Liver (tissue), 9 donors: ENCODE data around the gene AGAP9. TPM values are rescaled to one million over a fixed set of nuclear protein-coding genes. Genes with fewer than 3 reads are reported as not detected.
"Not testable (repeated sequence)": the region's sequence is repeated elsewhere in the genome, so short reads cannot be mapped to it uniquely, and the experiment has no call there.

ENCODE experiments used
- DNase-seq: peaks from one replicate; pipeline ENCODE4 v3.0.0-alpha.2; 2017; ENCODE audit warnings: low spot score
- H3K27ac ChIP-seq, 2 donors: one replicate each; pipeline ENCODE4 v1.7.0; 2013; ENCODE audit warnings: inconsistent platforms in 2 of 2, low read length in 2 of 2, control low read depth in 1 of 2, low read depth in 1 of 2, mild to moderate bottlenecking in 1 of 2
- H3K27me3 ChIP-seq, 4 donors: one replicate each; pipeline versions ENCODE4 v1.6.1 to v1.7.0; 2013; ENCODE audit warnings: low read length in 3 of 4, inconsistent platforms in 1 of 4, mild to moderate bottlenecking in 1 of 4, moderate library complexity in 1 of 4; ENCODE audit not compliant: control insufficient read depth in 4 of 4, insufficient read depth in 4 of 4
- H3K36me3 ChIP-seq, 4 donors: one replicate each; pipeline versions ENCODE4 v1.6.1 to v1.7.0; 2013; ENCODE audit warnings: low read length in 3 of 4, mild to moderate bottlenecking in 3 of 4, low read depth in 1 of 4, moderate library complexity in 1 of 4; ENCODE audit not compliant: control insufficient read depth in 4 of 4, insufficient read depth in 3 of 4
- H3K4me1 ChIP-seq, 4 donors: one replicate each; pipeline versions ENCODE4 v1.6.1 to v1.7.0; 2013; ENCODE audit warnings: low read length in 3 of 4, mild to moderate bottlenecking in 3 of 4, moderate library complexity in 1 of 4; ENCODE audit not compliant: control insufficient read depth in 4 of 4, insufficient read depth in 4 of 4
- H3K4me3 ChIP-seq, 3 donors: one replicate each; pipeline versions ENCODE4 v1.6.1 to v1.7.0; 2013; ENCODE audit warnings: low read length in 3 of 3, control low read depth in 1 of 3, low read depth in 1 of 3, mild to moderate bottlenecking in 1 of 3
- H3K9ac ChIP-seq, 2 donors: one replicate each; pipeline ENCODE4 v1.7.0; 2013; ENCODE audit warnings: low read length in 2 of 2, mild to moderate bottlenecking in 2 of 2, moderate library complexity in 2 of 2, control low read depth in 1 of 2, low read depth in 1 of 2
- H3K9me3 ChIP-seq, 4 donors: one replicate each; pipeline versions ENCODE4 v1.6.1 to v1.7.0; 2013; ENCODE audit warnings: low read length in 3 of 4; ENCODE audit not compliant: control insufficient read depth in 4 of 4
- WGBS: extraction: QIAGEN DNeasy Blood & Tissue Kit; methylation state at CpG from one replicate; pipeline ENCODE4 v1.1.7; 2013; 5-methylcytosine and 5-hydroxymethylcytosine counted together
- polyA plus RNA-seq, 2 donors: library from polyadenylated mRNA; stranded (reverse) in 1 of 2; unstranded in 1 of 2; fragments of 200-250 nt in 1 of 2; fragments of >200 nt in 1 of 2; fragmentation: Nextera tagmentation in 1 of 2; extraction: Ambion mirVana in 1 of 2; gene quantifications; one replicate each; pipeline versions ENCODE4 v1.2.1 to v1.2.3, GENCODE V29; 2013 to 2015
- total RNA-seq, 2 donors: library from RNA; depleted of rRNA; stranded (reverse); fragments of >200 nt; gene quantifications; one replicate each; pipeline ENCODE4 v1.2.3, GENCODE V29; 2014
- donor health status: healthy.
- donor health status: healthy.
- donor health status: healthy.
- donor health status: healthy.
- donor health status: healthy.

Gene AGAP9
- total and polyA plus RNA-seq, 4 donors = 1.0 to 10.8 (median 3.3) TPM

- DNase-seq, H3K4me3 ChIP-seq, H3K9me3 ChIP-seq, H3K9ac ChIP-seq, H3K27me3 ChIP-seq, H3K4me1 ChIP-seq, H3K36me3 ChIP-seq, H3K27ac ChIP-seq: not testable (repeated sequence)
- whole genome bisulfite sequencing = 70% methylated on average over 8 of the region's 10 CpGs
Measured at GRCh38 chr10:47481182-47481766, 42.2 kb downstream of the AGAP9 start.

- H3K4me1 ChIP-seq, H3K27ac ChIP-seq, H3K4me3 ChIP-seq, H3K27me3 ChIP-seq, H3K9ac ChIP-seq, DNase-seq, H3K9me3 ChIP-seq, H3K36me3 ChIP-seq: not testable (repeated sequence)
- WGBS = no CpG with 5 or more reads among the region's 3 CpGs
Measured at GRCh38 chr10:47480133-47480532, 43.3 kb downstream of the AGAP9 start.

GRCh38 chr10:47478114-47478513 lies 45.3 kb downstream of the AGAP9 start:
- H3K36me3 ChIP-seq, H3K4me1 ChIP-seq: not testable (repeated sequence)

GRCh38 chr10:47477078-47477477 lies 46.4 kb downstream of the AGAP9 start:
- not testable (repeated sequence) for DNase-seq, H3K27ac ChIP-seq, H3K9me3 ChIP-seq, H3K27me3 ChIP-seq, H3K36me3 ChIP-seq, H3K9ac ChIP-seq, H3K4me3 ChIP-seq, H3K4me1 ChIP-seq
- WGBS = 96% methylated on average over 9 of the region's 11 CpGs

More at GRCh38 chr10:47478114-47478513, 45.3 kb downstream of the AGAP9 start:
- not testable (repeated sequence) for H3K4me3 ChIP-seq, H3K27me3 ChIP-seq, H3K27ac ChIP-seq, DNase-seq, H3K9me3 ChIP-seq, H3K9ac ChIP-seq
- WGBS = 86% methylated on average over 4 of the region's 5 CpGs

- H3K9me3 ChIP-seq, H3K27me3 ChIP-seq, H3K36me3 ChIP-seq, H3K4me1 ChIP-seq, H3K4me3 ChIP-seq, H3K9ac ChIP-seq, H3K27ac ChIP-seq: not testable (repeated sequence)
- WGBS = 91% methylated on average over 5 of the region's 5 CpGs
- peak; percentile 27 for DNase-seq
Measured at GRCh38 chr10:47475101-47475500, 48.3 kb downstream of the AGAP9 start.

- not testable (repeated sequence) for H3K9ac ChIP-seq, H3K4me3 ChIP-seq, H3K9me3 ChIP-seq, H3K27ac ChIP-seq, H3K36me3 ChIP-seq, DNase-seq, H3K27me3 ChIP-seq, H3K4me1 ChIP-seq
- no CpG with 5 or more reads among the region's 7 CpGs for WGBS
Measured at GRCh38 chr10:47473516-47473915, 49.9 kb downstream of the AGAP9 start.

- H3K9me3 ChIP-seq, H3K9ac ChIP-seq, H3K4me1 ChIP-seq, H3K27ac ChIP-seq, DNase-seq, H3K36me3 ChIP-seq, H3K4me3 ChIP-seq, H3K27me3 ChIP-seq: not testable (repeated sequence)
- WGBS = 80% methylated on average over 1 of the region's 3 CpGs
Measured at GRCh38 chr10:47472647-47473046, 50.8 kb downstream of the AGAP9 start.

- not testable (repeated sequence) for H3K27me3 ChIP-seq
- no CpG with 5 or more reads among the region's 5 CpGs for WGBS
Measured at GRCh38 chr10:47472072-47472471, 51.4 kb downstream of the AGAP9 start.

More at GRCh38 chr10:47472072-47472471, 51.4 kb downstream of the AGAP9 start:
- H3K9ac ChIP-seq, DNase-seq, H3K4me3 ChIP-seq, H3K9me3 ChIP-seq, H3K27ac ChIP-seq, H3K4me1 ChIP-seq, H3K36me3 ChIP-seq: not testable (repeated sequence)
